ENCODE results near the gene MOB3B.
A peak's percentile ranks its signal among the peaks of the same experiment; 100 is the strongest.

The MOB3B gene

GRCh38 chr9:27412963-27413362 lies 116.7 kb downstream of the MOB3B start:
- H3K4me3 ChIP-seq (ENCODE audit: low read depth, low read length), result no peak overlapping the region
- no peaks in the 10 kb centered on the region; the same call in 1 of the 2 replicates for H3K4me1 ChIP-seq (ENCODE audit: control insufficient read depth, insufficient read depth, low read length)
- H3K27ac ChIP-seq (ENCODE audit: extremely low read depth, low read depth, low read length), result no peak overlapping the region
- H3K36me3 ChIP-seq (ENCODE audit: control insufficient read depth in 2 of 2, insufficient read depth in 1 of 2, low read length in 2 of 2), result no peaks in the 10 kb centered on the region
- no peak for TF ChIP-seq ZNF670 (tag by site-specific recombination; IDR thresholded peaks at IDR 0.05; ENCODE audit: low read depth)
- no peak for TF ChIP-seq ZNF292 (tag by site-specific recombination; IDR thresholded peaks at IDR 0.05; ENCODE audit: borderline replicate concordance, low read depth)
- no peak for TF ChIP-seq MYNN (tag by site-specific recombination; IDR thresholded peaks at IDR 0.05; ENCODE audit: borderline replicate concordance)
- no peak for TF ChIP-seq ZNF24 (tag by site-specific recombination; IDR thresholded peaks at IDR 0.05)
- no peak for TF ChIP-seq GLIS1 (tag by site-specific recombination; IDR thresholded peaks at IDR 0.05)
- TF ChIP-seq ZNF791 (tag by site-specific recombination; IDR thresholded peaks at IDR 0.05), result no peak
- no peak for TF ChIP-seq ZNF830 (tag by site-specific recombination; IDR thresholded peaks at IDR 0.05; ENCODE audit: low read depth)
- TF ChIP-seq, protein P1, sequence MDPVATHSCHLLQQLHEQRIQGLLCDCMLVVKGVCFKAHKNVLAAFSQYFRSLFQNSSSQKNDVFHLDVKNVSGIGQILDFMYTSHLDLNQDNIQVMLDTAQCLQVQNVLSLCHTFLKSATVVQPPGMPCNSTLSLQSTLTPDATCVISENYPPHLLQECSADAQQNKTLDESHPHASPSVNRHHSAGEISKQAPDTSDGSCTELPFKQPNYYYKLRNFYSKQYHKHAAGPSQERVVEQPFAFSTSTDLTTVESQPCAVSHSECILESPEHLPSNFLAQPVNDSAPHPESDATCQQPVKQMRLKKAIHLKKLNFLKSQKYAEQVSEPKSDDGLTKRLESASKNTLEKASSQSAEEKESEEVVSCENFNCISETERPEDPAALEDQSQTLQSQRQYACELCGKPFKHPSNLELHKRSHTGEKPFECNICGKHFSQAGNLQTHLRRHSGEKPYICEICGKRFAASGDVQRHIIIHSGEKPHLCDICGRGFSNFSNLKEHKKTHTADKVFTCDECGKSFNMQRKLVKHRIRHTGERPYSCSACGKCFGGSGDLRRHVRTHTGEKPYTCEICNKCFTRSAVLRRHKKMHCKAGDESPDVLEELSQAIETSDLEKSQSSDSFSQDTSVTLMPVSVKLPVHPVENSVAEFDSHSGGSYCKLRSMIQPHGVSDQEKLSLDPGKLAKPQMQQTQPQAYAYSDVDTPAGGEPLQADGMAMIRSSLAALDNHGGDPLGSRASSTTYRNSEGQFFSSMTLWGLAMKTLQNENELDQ (tag by site-specific recombination; IDR thresholded peaks at IDR 0.05; ENCODE audit: low read depth), result no peak
- TF ChIP-seq ZNF302 (tag by site-specific recombination; IDR thresholded peaks at IDR 0.05; ENCODE audit: low read depth), result no peak
- TF ChIP-seq ZNF777 (tag by site-specific recombination; IDR thresholded peaks at IDR 0.05; ENCODE audit: borderline replicate concordance), result no peak
- H3K9me3 ChIP-seq (ENCODE audit: control insufficient read depth, insufficient read depth, low read depth, low read length), result no peaks in the 10 kb centered on the region
- ChIA-PET POLR2A (no interaction called here), CTCF (no interaction called here)

DNA sequence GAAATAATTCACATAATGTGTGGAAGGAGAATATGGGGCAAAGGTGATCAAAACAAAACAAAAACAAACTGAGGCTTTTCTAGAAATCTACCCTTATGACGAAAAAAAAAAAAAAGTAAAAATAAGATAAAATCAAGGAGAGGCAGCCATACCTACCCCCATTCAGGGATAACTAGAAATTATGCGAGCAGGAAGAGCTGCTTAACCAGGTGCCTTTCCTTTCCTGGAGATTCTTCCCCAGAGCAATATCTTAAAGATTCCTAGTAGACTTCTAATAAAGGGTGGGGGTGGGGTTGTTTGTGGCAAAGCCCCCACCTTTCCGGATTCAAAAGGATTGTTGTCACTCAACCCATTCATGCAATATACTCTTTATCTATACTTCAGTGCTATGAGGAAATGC lies 117.5 kb downstream of the MOB3B start:
- no peaks in the 10 kb centered on the region for H3K36me3 ChIP-seq (ENCODE audit: control insufficient read depth in 2 of 2, insufficient read depth in 1 of 2, low read length in 2 of 2)
- ChIA-PET POLR2A (interaction anchor here (0.7 kb wide), 1 partner anchor 13 kb away, joined by 4 read pairs; no protein-coding TSS in a partner anchor), CTCF (no interaction called here)
- H3K4me1 ChIP-seq (ENCODE audit: control insufficient read depth, insufficient read depth, low read length), result no peaks in the 10 kb centered on the region; the same call in 1 of the 2 replicates
- H3K27ac ChIP-seq (ENCODE audit: extremely low read depth, low read depth, low read length), result no peak overlapping the region
- no peaks in the 10 kb centered on the region for H3K9me3 ChIP-seq (ENCODE audit: control insufficient read depth, insufficient read depth, low read depth, low read length)
- TF ChIP-seq ZNF324 (tag by site-specific recombination; IDR thresholded peaks at IDR 0.05), result no peak
- H3K4me3 ChIP-seq (ENCODE audit: low read depth, low read length), result no peak overlapping the region

DNA sequence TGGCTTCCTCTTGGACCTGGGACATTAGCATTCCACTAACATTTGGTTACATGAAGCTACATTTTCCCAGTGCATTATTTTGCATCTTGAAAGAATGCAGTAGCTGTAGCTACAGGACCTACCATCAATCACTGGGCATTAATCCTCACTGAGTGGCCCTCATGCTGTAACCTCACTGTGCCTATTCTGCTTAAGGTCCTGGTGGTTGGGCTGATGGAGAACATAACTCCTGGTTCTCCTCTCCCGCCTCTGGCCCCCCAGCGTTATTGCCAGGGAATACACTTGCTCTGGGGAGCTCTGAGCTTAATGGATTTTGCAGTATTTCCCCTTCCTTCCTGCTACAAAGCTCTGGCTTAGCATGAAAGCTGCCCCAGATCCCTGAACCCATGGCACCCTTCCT lies 121.1 kb downstream of the MOB3B start:
- ChIA-PET CTCF (interaction anchor here (0.7 kb wide), 1 partner anchor 392 kb away, joined by 3 read pairs; no protein-coding TSS in a partner anchor), POLR2A (no interaction called here)
- H3K9me3 ChIP-seq (ENCODE audit: control insufficient read depth, insufficient read depth, low read depth, low read length), result no peaks in the 10 kb centered on the region

GRCh38 chr9:27408001-27408400 lies 121.6 kb downstream of the MOB3B start:
- ChIA-PET POLR2A (no interaction called here), CTCF (interaction anchor here (0.6 kb wide), 1 partner anchor 116 kb away, joined by 5 read pairs; the partner anchor contains the start of gene IFNK)
- Histone ChIP-seq H3K9me3 (ENCODE audit: control insufficient read depth, insufficient read depth, low read depth, low read length) (no peaks in the 10 kb centered on the region), H3K4me1 (ENCODE audit: control insufficient read depth, insufficient read depth, low read length) (no peaks in the 10 kb centered on the region), H3K36me3 (ENCODE audit: control insufficient read depth in 2 of 2, insufficient read depth in 1 of 2, low read length in 2 of 2) (no peaks in the 10 kb centered on the region), H3K4me3 (ENCODE audit: low read depth, low read length) (no peak overlapping the region), H3K27ac (ENCODE audit: extremely low read depth, low read depth, low read length) (no peak overlapping the region)
- TF ChIP-seq ZNF223 (tag by site-specific recombination; IDR thresholded peaks at IDR 0.05), result no peak
- no peak for TF ChIP-seq KLF10 (tag by site-specific recombination; IDR thresholded peaks at IDR 0.05)
- no peak for TF ChIP-seq ZNF518A (tag by site-specific recombination; conservative IDR thresholded peaks at IDR 0.05; ENCODE audit: low read depth)
- TF ChIP-seq ZNF660 (tag by site-specific recombination; IDR thresholded peaks at IDR 0.05), result no peak
- TF ChIP-seq ZNF792 (tag by site-specific recombination; IDR thresholded peaks at IDR 0.05), result no peak
- no peak for TF ChIP-seq ZNF776 (tag by site-specific recombination; IDR thresholded peaks at IDR 0.05; ENCODE audit: borderline replicate concordance)

More for the DNA sequence above, 121.1 kb downstream of the MOB3B start:
- H3K27ac ChIP-seq (ENCODE audit: extremely low read depth, low read depth, low read length), result no peak overlapping the region
- no peaks in the 10 kb centered on the region for H3K36me3 ChIP-seq (ENCODE audit: control insufficient read depth in 2 of 2, insufficient read depth in 1 of 2, low read length in 2 of 2)
- TF ChIP-seq ZNF449 (tag by site-specific recombination; IDR thresholded peaks at IDR 0.05), result 0 out of 2 replicates have a peak, but pooled peaks have one; percentile 45
- no peak for TF ChIP-seq ZNF354C (tag by site-specific recombination; IDR thresholded peaks at IDR 0.05; ENCODE audit: borderline replicate concordance, low read depth)
- H3K4me1 ChIP-seq (ENCODE audit: control insufficient read depth, insufficient read depth, low read length), result no peaks in the 10 kb centered on the region; the same call in 1 of the 2 replicates
- H3K4me3 ChIP-seq (ENCODE audit: low read depth, low read length), result no peak overlapping the region

Measured in HEK293 (cell line).